GM18507 (cell line): ENCODE measurements around the gene B4GALT1.

Experiments
- DNase-seq: peaks from one replicate; pipeline ENCODE4 v3.0.0; 2011; ENCODE audit warnings: low read depth; ENCODE audit not compliant: insufficient read length; ENCODE audit errors: extremely low spot score
- FAIRE-seq: peaks from 2 replicates; lab custom pipeline; 2011; peaks lifted over from hg19 to GRCh38; lab: Jason Lieb, UNC

Gene B4GALT1

GRCh38 chr9:33129251-33129885 lies 37.8 kb downstream of the B4GALT1 start:
- DNase-seq = no peak
- no peak for FAIRE-seq

- FAIRE-seq (no peak), DNase-seq (no peak)
Observed at GRCh38 chr9:33128570-33128969, 38.6 kb downstream of the B4GALT1 start.

- FAIRE-seq (no peak), DNase-seq (no peak)
Observed at GRCh38 chr9:33127881-33128280, 39.3 kb downstream of the B4GALT1 start.

- DNase-seq (no peak), FAIRE-seq (peak; percentile 72)
Observed at GRCh38 chr9:33125871-33126823, 41.0 kb downstream of the B4GALT1 start.

GRCh38 chr9:33125461-33125860 lies 41.7 kb downstream of the B4GALT1 start:
- FAIRE-seq = no peak
- no peak for DNase-seq

- no peak for DNase-seq
- FAIRE-seq = peak; percentile 78
Observed at GRCh38 chr9:33124751-33125381, 42.3 kb downstream of the B4GALT1 start.

- FAIRE-seq = no peak
Observed at GRCh38 chr9:33124046-33124445, 43.1 kb downstream of the B4GALT1 start.

GRCh38 chr9:33123407-33124031 lies 43.6 kb downstream of the B4GALT1 start:
- FAIRE-seq (no peak), DNase-seq (no peak)

More at GRCh38 chr9:33124046-33124445, 43.1 kb downstream of the B4GALT1 start:
- no peak for DNase-seq

- no peak for FAIRE-seq
- DNase-seq = no peak
Observed at GRCh38 chr9:33120620-33121019, 46.5 kb downstream of the B4GALT1 start.

- DNase-seq = no peak
- peak; percentile 66 for FAIRE-seq
Observed at GRCh38 chr9:33117796-33118195, 49.3 kb downstream of the B4GALT1 start.

GRCh38 chr9:33117306-33117705 lies 49.8 kb downstream of the B4GALT1 start:
- FAIRE-seq (no peak), DNase-seq (no peak)

- no peak for DNase-seq
- peak; percentile 77 for FAIRE-seq
Observed at GRCh38 chr9:33116860-33117259, 50.3 kb downstream of the B4GALT1 start.

- FAIRE-seq = no peak
- no peak for DNase-seq
Observed at GRCh38 chr9:33114746-33115145, 52.4 kb downstream of the B4GALT1 start.

- FAIRE-seq (no peak), DNase-seq (no peak)
Observed at GRCh38 chr9:33113799-33114547, 53.2 kb downstream of the B4GALT1 start.

GRCh38 chr9:33112094-33112493 lies 55.0 kb downstream of the B4GALT1 start:
- FAIRE-seq (no peak), DNase-seq (no peak)

- no peak for FAIRE-seq
- no peak for DNase-seq
Observed at GRCh38 chr9:33111631-33112030, 55.5 kb downstream of the B4GALT1 start.

- FAIRE-seq (no peak), DNase-seq (no peak)
Observed at GRCh38 chr9:33110686-33111085, 56.5 kb downstream of the B4GALT1 start.

GRCh38 chr9:33109850-33110595 lies 57.1 kb downstream of the B4GALT1 start:
- FAIRE-seq = no peak

GRCh38 chr9:33109097-33109496 lies 58.0 kb downstream of the B4GALT1 start:
- no peak for FAIRE-seq

More at GRCh38 chr9:33109850-33110595, 57.1 kb downstream of the B4GALT1 start:
- DNase-seq = no peak

More at GRCh38 chr9:33109097-33109496, 58.0 kb downstream of the B4GALT1 start:
- DNase-seq = no peak
